Left ventricle myocardium inferior (tissue), 1 donor: Measurements from ENCODE around the gene SH3BGRL2. TPM values are rescaled to one million over a fixed set of nuclear protein-coding genes. Genes with fewer than 3 reads are reported as not detected.

Experiments
- DNase-seq: peaks from one replicate; pipeline ENCODE4 v3.0.0-alpha.2; 2020
- H3K27ac ChIP-seq: fragments of 200-600 bp; replicated peaks from 2 replicates; pipeline ENCODE4 v1.8.0; 2021
- H3K27me3 ChIP-seq: fragments of 200-600 bp; 2 replicates; pipeline ENCODE4 v1.8.0; 2021; ENCODE audit warnings: low read depth
- H3K36me3 ChIP-seq: fragments of 200-600 bp; 2 replicates; pipeline ENCODE4 v1.8.0; 2021
- H3K4me1 ChIP-seq: fragments of 200-600 bp; 2 replicates; pipeline ENCODE4 v1.8.0; 2021
- H3K4me3 ChIP-seq: fragments of 200-600 bp; 2 replicates; pipeline ENCODE4 v1.8.0; 2021; ENCODE audit warnings: mild to moderate bottlenecking, moderate library complexity
- H3K9me3 ChIP-seq: fragments of 200-600 bp; replicated peaks from 2 replicates; pipeline ENCODE4 v1.8.0; 2021
- CTCF ChIP-seq: fragments of 200-600 bp; IDR thresholded peaks from 2 replicates; pipeline ENCODE4 v1.8.0; 2021; ENCODE audit warnings: antibody characterized with exemption, mild to moderate bottlenecking, borderline replicate concordance
- intact Hi-C: fragments of 100-400 bp; cut with micrococcal nuclease; formaldehyde crosslinking; loops from one replicate; pipeline ENCODE4 v1.11.0; 2022
- total RNA-seq: library from RNA; stranded (reverse); fragmentation: NEBNext Ultra II Directional; extraction: Animal tissue kit (Norgen Biotek cat#: 25700); gene quantifications from one replicate; pipeline ENCODE4 v1.2.1, GENCODE V29; 2021
- donor health status: DM: no; HTN: yes; CAD: no; lungs with severe emphysema.

Gene SH3BGRL2
- total RNA-seq, 1 donor from 2014 or later, result 5.8 TPM

DNA sequence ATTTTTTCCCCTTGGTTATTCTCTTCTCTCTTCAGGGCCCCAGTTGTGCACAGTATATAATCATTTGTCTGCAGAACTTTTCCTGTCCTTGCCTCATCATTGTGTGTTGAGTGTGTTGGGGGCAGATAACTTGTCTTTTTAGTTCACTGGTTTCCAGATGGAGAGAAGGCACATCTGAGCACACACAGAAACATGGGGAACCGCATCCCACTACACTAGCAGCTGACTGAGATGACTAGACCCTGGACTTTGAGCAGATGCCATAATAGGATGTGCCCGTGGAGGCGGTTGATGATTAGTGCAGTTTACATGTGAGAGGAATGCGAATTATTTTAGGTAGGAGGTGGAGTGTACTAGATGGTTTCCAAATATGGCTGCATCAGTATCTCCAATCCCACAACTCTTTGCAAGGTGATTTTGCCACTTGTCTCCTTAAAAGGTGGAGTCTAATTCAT is 26.5 kb upstream of the SH3BGRL2 start:
- H3K36me3 ChIP-seq, result no peaks in the 10 kb centered on the region
- H3K27me3 ChIP-seq, result no peaks in the 10 kb centered on the region
- TF ChIP-seq CTCF, result no peak
- H3K4me1 ChIP-seq, result peaks cover 16% of the 10 kb centered on the region
- no peaks in the 10 kb centered on the region for H3K9me3 ChIP-seq
- H3K27ac ChIP-seq, result no peak overlapping the region
- H3K4me3 ChIP-seq, result no peak overlapping the region
- intact Hi-C loops, result no loop called here
- no peak for DNase-seq

DNA sequence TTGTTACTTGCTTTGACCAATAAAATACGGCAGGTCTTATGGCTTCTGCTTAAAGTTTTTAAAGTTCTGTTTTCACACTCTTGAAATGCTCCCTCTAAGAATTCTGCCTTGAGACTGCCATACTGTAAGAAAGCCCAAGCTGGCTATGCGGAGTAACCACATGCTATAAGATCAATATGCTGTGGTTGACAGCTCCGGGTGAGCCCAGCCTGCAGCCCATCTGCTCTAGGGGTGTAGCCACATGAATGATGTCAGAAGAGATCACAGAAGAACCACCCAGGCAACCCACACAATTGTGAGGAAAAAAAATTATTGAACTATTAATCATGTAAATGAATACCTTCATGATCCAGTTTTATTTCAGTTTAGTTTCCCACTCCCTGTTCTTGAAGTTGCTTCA is 26.1 kb upstream of the SH3BGRL2 start:
- no peak overlapping the region for H3K4me3 ChIP-seq
- H3K27me3 ChIP-seq, result no peaks in the 10 kb centered on the region
- no peak for DNase-seq
- intact Hi-C loops, result no loop called here
- no peak overlapping the region for H3K27ac ChIP-seq
- H3K4me1 ChIP-seq, result peaks cover 12% of the 10 kb centered on the region
- no peaks in the 10 kb centered on the region for H3K36me3 ChIP-seq
- H3K9me3 ChIP-seq, result no peaks in the 10 kb centered on the region
- TF ChIP-seq CTCF, result no peak

GRCh38 chr6:79605968-79606764 is 25.0 kb upstream of the SH3BGRL2 start:
- Histone ChIP-seq H3K27ac (no peak overlapping the region), H3K9me3 (no peaks in the 10 kb centered on the region), H3K27me3 (no peaks in the 10 kb centered on the region), H3K4me3 (no peak overlapping the region), H3K36me3 (no peaks in the 10 kb centered on the region), H3K4me1 (peaks cover 7% of the 10 kb centered on the region)
- no peak for TF ChIP-seq CTCF
- intact Hi-C loops, result no loop called here
- DNase-seq, result no peak

- H3K4me3 ChIP-seq, result no peak overlapping the region
- no peak overlapping the region for H3K27ac ChIP-seq
- H3K4me1 ChIP-seq, result peaks cover 7% of the 10 kb centered on the region
- intact Hi-C loops, result no loop called here
- H3K9me3 ChIP-seq, result no peaks in the 10 kb centered on the region
- TF ChIP-seq CTCF, result no peak
- no peaks in the 10 kb centered on the region for H3K36me3 ChIP-seq
- no peaks in the 10 kb centered on the region for H3K27me3 ChIP-seq
- DNase-seq, result no peak
Measured at GRCh38 chr6:79607000-79607399, 24.1 kb upstream of the SH3BGRL2 start.

DNA sequence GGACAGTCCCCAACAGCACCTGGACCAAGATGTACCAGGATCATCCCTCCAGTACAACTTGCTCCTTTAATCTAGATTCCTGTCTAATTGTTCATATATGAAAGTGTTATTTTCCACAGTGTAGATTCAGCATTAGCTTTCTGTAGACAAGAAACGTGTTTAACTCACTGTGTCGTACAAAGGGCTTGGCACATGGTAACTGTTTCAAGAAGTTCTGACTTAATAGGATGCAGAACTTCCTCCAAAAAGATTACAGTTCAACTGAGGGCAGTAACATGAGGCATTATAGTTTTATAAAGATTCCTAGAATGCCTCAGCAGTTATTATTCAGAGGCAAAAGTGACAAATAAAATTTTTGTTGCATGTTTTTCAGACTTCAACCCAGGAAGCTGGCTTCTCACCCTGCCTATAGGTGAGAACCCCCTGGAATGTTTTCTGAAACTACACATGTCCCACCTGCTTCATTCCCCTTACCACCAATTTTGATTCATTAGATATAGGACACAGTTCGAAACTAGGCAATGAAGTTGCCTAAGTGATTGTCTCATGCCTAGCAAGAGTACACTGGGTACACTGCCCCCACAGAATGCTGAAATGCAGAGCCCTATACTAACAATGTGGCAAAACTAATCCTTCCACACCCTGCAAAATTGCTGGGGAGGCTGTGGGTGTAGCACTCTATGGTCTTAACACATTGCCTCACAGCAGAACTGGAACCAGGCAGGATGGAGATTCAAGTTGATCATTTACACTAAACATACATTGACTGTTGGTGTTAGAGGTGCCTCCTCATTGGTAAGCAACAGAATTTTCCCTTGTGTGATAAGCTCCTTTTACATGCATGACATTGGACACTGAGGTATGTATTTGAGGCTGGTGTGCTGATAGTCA is 22.6 kb upstream of the SH3BGRL2 start:
- no peak for DNase-seq
- intact Hi-C loops, result no loop called here
- Histone ChIP-seq H3K9me3 (no peaks in the 10 kb centered on the region), H3K36me3 (no peaks in the 10 kb centered on the region), H3K4me3 (no peak overlapping the region), H3K4me1 (peaks cover 7% of the 10 kb centered on the region), H3K27me3 (no peaks in the 10 kb centered on the region), H3K27ac (no peak overlapping the region)
- no peak for TF ChIP-seq CTCF
